Tibial nerve (tissue), 4 donors: Measurements from ENCODE around the gene OPALIN.

Experiments used
- CTCF ChIP-seq, 5 experiments: fragments of 200-600 bp in 3 of 5; fragments of 450-650 bp in 2 of 5; sonication (generic) in 3 of 5; IDR thresholded peaks; one replicate each; pipeline ENCODE4 v1.5.1; 2016 to 2019; ENCODE audit warnings: antibody characterized with exemption in 5 of 5, mild to moderate bottlenecking in 3 of 5, moderate library complexity in 2 of 5
- EP300 ChIP-seq, 2 donors: sonication (generic); formaldehyde crosslinking; IDR thresholded peaks; one replicate each; pipeline ENCODE4 v1.6.1; 2017; ENCODE audit warnings: antibody characterized with exemption in 2 of 2, mild to moderate bottlenecking in 1 of 2

DNA sequence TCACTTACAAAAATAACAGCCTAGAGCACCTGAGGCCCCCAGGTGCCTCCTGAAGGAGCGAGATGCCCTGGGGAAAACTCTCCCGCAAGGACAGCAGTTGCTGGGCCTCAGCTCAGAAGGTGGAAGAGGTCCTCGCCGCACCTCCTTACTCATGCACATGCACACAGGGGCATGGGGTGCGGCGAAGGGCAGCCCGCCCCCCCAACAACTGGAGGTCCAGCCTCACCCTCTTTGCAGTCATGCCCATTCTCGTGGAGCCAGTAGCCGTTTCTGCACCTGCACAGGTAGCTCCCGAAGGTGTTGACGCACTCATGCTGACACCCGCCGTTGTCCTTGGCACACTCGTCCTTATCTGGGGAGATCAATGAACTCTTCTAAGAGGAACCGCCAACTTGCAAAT lies 19.9 kb upstream of the OPALIN start:
- TF ChIP-seq CTCF (IDR thresholded peaks at IDR 0.05) (no peak), EP300 (IDR thresholded peaks at IDR 0.05) (no peak)
